OCI-LY7 (cell line): ENCODE data around the gene EYS.
"Not testable (repeated sequence)": the region's sequence is repeated elsewhere in the genome, so short reads cannot be mapped to it uniquely, and the experiment has no call there.

Experiments used
- CTCF ChIP-seq: fragments of 200-600 bp; sonication (generic); conservative IDR thresholded peaks from 2 replicates; pipeline ENCODE4 v1.5.1; 2014; ENCODE audit warnings: mild to moderate bottlenecking, antibody characterized with exemption, low read length, moderate library complexity, mixed read lengths
- EZH2phosphoT487 ChIP-seq: fragments of 200-600 bp; sonication (generic); IDR thresholded peaks from 2 replicates; pipeline ENCODE4 v1.6.1; 2018; ENCODE audit warnings: low read depth, borderline replicate concordance, mild to moderate bottlenecking, mixed run types, antibody characterized with exemption, low read length, moderate library complexity, mixed read lengths

GRCh38 chr6:63933948-63934347 is 1773.1 kb downstream of the EYS start:
- not testable (repeated sequence) for TF ChIP-seq EZH2phosphoT487, CTCF
